Vagina (tissue), 2 donors: ENCODE data around the gene TSC22D1.

ENCODE experiments used
- POLR2AphosphoS5 ChIP-seq, 2 donors: sonication (generic); formaldehyde crosslinking; IDR thresholded peaks; one replicate each; pipeline ENCODE4 v1.9.0; 2017; ENCODE audit warnings: antibody characterized with exemption in 2 of 2, mild to moderate bottlenecking in 2 of 2, low read depth in 1 of 2; ENCODE audit not compliant: insufficient read depth in 1 of 2
- TF ChIP-seq, protein P1 (sequence below), 3 experiments: fragments of 450-650 bp in 2 of 3; fragments of 200-600 bp in 1 of 3; sonication (generic) in 1 of 3; IDR thresholded peaks; one replicate each; pipeline ENCODE4 v1.5.1; 2017 to 2019; ENCODE audit warnings: antibody characterized with exemption in 3 of 3, mild to moderate bottlenecking in 2 of 3, moderate library complexity in 2 of 3

DNA sequence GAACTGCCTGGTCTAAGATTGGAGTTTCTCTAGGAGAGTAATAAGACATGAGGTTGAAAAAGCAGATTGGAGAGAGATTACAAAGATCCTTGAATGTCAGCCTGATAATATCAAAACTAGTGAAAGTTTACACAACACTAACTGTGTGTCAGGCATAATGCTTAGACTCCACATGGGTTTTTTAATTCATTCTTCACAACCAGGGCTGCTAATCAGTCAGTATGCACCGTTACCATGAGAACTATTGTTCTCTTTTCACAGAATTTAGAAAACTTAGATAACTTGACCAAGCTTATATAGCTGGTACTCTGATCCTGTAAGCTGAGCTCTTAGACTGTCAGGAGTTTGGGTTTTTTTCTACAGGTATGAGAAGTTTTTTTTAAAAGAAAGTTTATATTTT is 46.6 kb upstream of the TSC22D1 start:
- TF ChIP-seq, protein P1, sequence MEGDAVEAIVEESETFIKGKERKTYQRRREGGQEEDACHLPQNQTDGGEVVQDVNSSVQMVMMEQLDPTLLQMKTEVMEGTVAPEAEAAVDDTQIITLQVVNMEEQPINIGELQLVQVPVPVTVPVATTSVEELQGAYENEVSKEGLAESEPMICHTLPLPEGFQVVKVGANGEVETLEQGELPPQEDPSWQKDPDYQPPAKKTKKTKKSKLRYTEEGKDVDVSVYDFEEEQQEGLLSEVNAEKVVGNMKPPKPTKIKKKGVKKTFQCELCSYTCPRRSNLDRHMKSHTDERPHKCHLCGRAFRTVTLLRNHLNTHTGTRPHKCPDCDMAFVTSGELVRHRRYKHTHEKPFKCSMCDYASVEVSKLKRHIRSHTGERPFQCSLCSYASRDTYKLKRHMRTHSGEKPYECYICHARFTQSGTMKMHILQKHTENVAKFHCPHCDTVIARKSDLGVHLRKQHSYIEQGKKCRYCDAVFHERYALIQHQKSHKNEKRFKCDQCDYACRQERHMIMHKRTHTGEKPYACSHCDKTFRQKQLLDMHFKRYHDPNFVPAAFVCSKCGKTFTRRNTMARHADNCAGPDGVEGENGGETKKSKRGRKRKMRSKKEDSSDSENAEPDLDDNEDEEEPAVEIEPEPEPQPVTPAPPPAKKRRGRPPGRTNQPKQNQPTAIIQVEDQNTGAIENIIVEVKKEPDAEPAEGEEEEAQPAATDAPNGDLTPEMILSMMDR (IDR thresholded peaks at IDR 0.05), result no peak
- TF ChIP-seq POLR2AphosphoS5 (IDR thresholded peaks at IDR 0.05; ENCODE audit: insufficient read depth in 1 of 2, low read depth in 1 of 2), result no peak
